T-cell (primary cell): ENCODE measurements around the gene AQP5. TPM values are rescaled to one million over a fixed set of nuclear protein-coding genes. Genes with fewer than 3 reads are reported as not detected.

Source experiments
- ATAC-seq, 4 experiments: fragments of 200-7000 bp in 3 of 4; fragments of 150-1000 bp in 1 of 4; cut with Tn5 transposase; replicated peaks in 1 of 4; 1 replicate in 3 of 4; 2 replicates in 1 of 4; pipeline ENCODE4 v1.10.0; 2021; ENCODE audit warnings: moderate library complexity in 3 of 4, mild to moderate bottlenecking in 2 of 4, moderate number of reproducible peaks in 1 of 4
- CTCF ChIA-PET, 2 donors: fragments of 300-600 bp; sonication (Branson Sonifier 250); formaldehyde crosslinking; loops; one replicate each; lab custom pipeline; 2022; ENCODE audit warnings: antibody characterized with exemption in 2 of 2; lab: Charles Lee
- POLR2A ChIA-PET, 2 donors: fragments of 300-600 bp; sonication (Branson Sonifier 250); formaldehyde crosslinking; loops; one replicate each; lab custom pipeline; 2022; ENCODE audit warnings: antibody characterized with exemption in 2 of 2; lab: Charles Lee
- DNase-seq, 35 experiments: peaks; one replicate each; pipeline versions ENCODE4 v3.0.0 to v3.0.0-alpha.2; 2013 to 2023
- H3K27ac ChIP-seq: one replicate; pipeline ENCODE4 v1.5.1; 2013; ENCODE audit warnings: low read length
- H3K27me3 ChIP-seq, 2 experiments: replicated peaks in 1 of 2; 1 replicate in 1 of 2; 2 replicates in 1 of 2; pipeline versions ENCODE4 v1.6.1 to v1.7.0; 2013; ENCODE audit warnings: low read length in 1 of 2, mixed read lengths in 1 of 2; ENCODE audit not compliant: control insufficient read depth in 2 of 2, insufficient read depth in 2 of 2; ENCODE audit errors: extremely low read depth in 1 of 2
- H3K36me3 ChIP-seq, 2 donors: 1 replicate in 1 of 2; 2 replicates in 1 of 2; pipeline versions ENCODE4 v1.6.1 to v1.7.0; 2013; ENCODE audit warnings: low read length in 1 of 2; ENCODE audit not compliant: control insufficient read depth in 2 of 2, insufficient read depth in 1 of 2; ENCODE audit errors: extremely low read depth in 1 of 2
- H3K4me1 ChIP-seq, 2 experiments: 1 replicate in 1 of 2; 2 replicates in 1 of 2; pipeline versions ENCODE4 v1.6.1 to v1.7.0; 2013; ENCODE audit warnings: low read length in 2 of 2, mixed read lengths in 1 of 2; ENCODE audit not compliant: insufficient read depth in 2 of 2, control insufficient read depth in 1 of 2; ENCODE audit errors: extremely low read depth in 1 of 2
- H3K4me3 ChIP-seq, 2 donors: 1 replicate in 1 of 2; 2 replicates in 1 of 2; pipeline versions ENCODE4 v1.5.1 to v1.7.0; 2013; ENCODE audit warnings: mild to moderate bottlenecking in 2 of 2, low read length in 1 of 2, moderate library complexity in 1 of 2; ENCODE audit not compliant: control insufficient read depth in 1 of 2; ENCODE audit errors: extremely low read depth in 1 of 2
- H3K9me3 ChIP-seq: 2 replicates; pipeline ENCODE4 v1.7.0; 2013
- H3K27ac Mint-ChIP-seq, 2 donors: one replicate each; pipeline ENCODE4 v1.8.0; 2020 to 2021; ENCODE audit warnings: mild to moderate bottlenecking in 2 of 2, mixed read lengths in 2 of 2
- H3K27me3 Mint-ChIP-seq, 2 donors: one replicate each; pipeline ENCODE4 v1.8.0; 2021 to 2022; ENCODE audit warnings: mixed read lengths in 2 of 2
- H3K36me3 Mint-ChIP-seq: one replicate; pipeline ENCODE4 v1.8.0; 2021; ENCODE audit warnings: mixed read lengths
- H3K4me1 Mint-ChIP-seq, 3 donors: one replicate each; pipeline ENCODE4 v1.8.0; 2020 to 2022; ENCODE audit warnings: mixed read lengths in 3 of 3, mild to moderate bottlenecking in 1 of 3
- H3K4me3 Mint-ChIP-seq, 3 donors: one replicate each; pipeline ENCODE4 v1.8.0; 2020 to 2022; ENCODE audit warnings: mild to moderate bottlenecking in 3 of 3, mixed read lengths in 3 of 3, moderate library complexity in 3 of 3
- H3K9me3 Mint-ChIP-seq, 3 donors: one replicate each; pipeline ENCODE4 v1.8.0; 2020 to 2022; ENCODE audit warnings: mixed read lengths in 3 of 3
- WGBS: methylation state at CpG from one replicate; pipeline ENCODE4 v1.1.5; 2013; ENCODE audit warnings: missing lambda C conversion rate; ENCODE audit not compliant: insufficient coverage; 5-methylcytosine and 5-hydroxymethylcytosine counted together
- total RNA-seq, 35 experiments: library from RNA in 6 of 35; stranded (reverse) in 6 of 35; fragments of 120-200 nt in 1 of 35; gene quantifications; one replicate each; pipeline versions ENCODE4 v1.2.1 to v1.2.4 and lab custom pipeline; 2013 to 2026

The AQP5 gene
- total RNA-seq, 5 donors from 2014 or later (not counting 1 experiment from before 2014, with no cell fraction given) = not detected

DNA sequence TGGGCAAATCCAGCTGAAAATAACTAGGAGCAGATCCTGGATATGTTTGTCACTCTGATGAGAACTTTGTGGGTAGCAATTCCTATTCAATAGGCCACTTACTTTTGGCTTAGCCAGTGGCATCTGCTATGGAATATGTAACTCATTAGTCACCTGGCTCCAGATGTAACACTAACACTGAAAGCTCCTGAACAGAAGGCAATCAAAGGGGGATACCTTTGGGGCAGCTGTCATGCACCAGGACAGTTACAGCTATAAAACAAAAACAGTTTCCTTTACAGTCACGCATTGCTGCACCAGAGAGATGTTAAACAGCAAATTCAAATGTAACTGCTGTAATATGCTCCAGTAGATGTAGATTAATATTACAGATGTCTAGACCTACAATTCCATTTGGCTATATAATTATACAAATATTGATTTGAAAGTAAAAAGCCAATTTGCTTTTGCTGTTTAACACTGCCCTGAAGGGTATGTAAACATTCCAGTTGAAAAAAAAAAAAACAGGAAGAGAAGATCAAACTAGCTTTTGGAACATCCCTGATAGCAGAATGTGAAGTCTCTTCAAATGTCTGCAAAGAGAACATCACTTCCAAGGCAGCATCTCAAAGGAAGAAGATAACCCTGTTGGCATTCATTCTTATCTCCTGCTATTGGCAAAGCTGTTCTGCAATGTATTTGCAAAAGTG, 45.2 kb downstream of the AQP5 start:
- DNase-seq = no peak
- ChIA-PET POLR2A (interaction anchor here in 1 of 2 donors (0.7 kb wide), 1 partner anchor 72 kb away, joined by 5 read pairs; no protein-coding TSS in a partner anchor), CTCF (interaction anchor here in 1 of 2 donors (1.1 kb wide), 1 partner anchor 10 kb away, joined by 3 read pairs; no protein-coding TSS in a partner anchor)
- ATAC-seq = no peak
- Mint-ChIP-seq H3K9me3 (no peaks in the 10 kb centered on the region), H3K4me3 (no peak overlapping the region), H3K36me3 (peaks cover 24% of the 10 kb centered on the region), H3K27ac (no peak overlapping the region), H3K4me1 (peaks cover 0 to 11% (median 0%) of the 10 kb centered on the region in 3 donors), H3K27me3 (no peaks in the 10 kb centered on the region)
- no peaks in the 10 kb centered on the region for H3K27me3 ChIP-seq
- no peak overlapping the region for H3K4me3 ChIP-seq
- WGBS = no CpG with 5 or more reads among the region's 1 CpG
- H3K27ac ChIP-seq = no peak overlapping the region
- peaks cover 0 to 7% of the 10 kb centered on the region in 2 donors for H3K36me3 ChIP-seq
- no peaks in the 10 kb centered on the region for H3K9me3 ChIP-seq
- H3K4me1 ChIP-seq = no peaks in the 10 kb centered on the region

DNA sequence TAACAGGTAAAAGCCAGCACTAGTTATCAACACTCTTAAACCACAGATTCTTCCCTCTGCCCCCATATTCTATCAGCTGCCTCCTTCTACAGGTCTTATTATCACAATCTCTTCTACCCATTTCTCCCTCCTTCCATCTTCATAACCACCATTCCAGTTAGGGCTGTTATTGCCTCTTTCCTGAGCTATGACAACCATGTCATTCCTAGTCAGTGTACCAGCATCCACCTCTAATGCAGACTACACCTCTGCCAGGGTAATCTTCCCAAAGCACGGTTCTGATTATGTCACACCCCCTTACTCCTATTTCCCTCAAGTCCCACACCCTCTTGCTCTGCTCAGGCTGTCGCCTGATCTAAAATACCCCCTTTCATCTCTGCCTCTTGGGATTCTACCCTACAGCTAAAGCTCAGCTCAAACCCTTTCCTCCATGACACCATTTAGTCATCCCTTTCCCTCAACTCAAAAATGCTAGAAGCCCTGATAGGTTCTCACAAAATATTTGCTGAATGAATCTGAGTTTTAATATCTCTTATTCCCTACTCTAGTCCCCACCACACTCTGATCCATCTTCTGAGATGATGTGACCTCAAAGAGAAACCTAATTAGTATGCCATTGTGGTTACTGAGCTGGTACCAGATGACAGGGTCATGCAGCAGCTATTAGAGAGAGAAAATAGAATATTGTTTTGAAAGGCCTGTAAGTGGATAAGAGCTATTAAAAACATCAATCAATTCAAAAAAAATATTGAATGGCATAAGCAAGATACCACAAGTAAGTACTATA, 51.9 kb downstream of the AQP5 start:
- H3K9me3 Mint-ChIP-seq = no peaks in the 10 kb centered on the region
- DNase-seq = no peak
- ATAC-seq = no peak
- H3K27me3 Mint-ChIP-seq = no peaks in the 10 kb centered on the region
- H3K4me1 Mint-ChIP-seq = peaks cover 0 to 7% (median 2%) of the 10 kb centered on the region in 3 donors
- ChIA-PET CTCF (interaction anchor here in 1 of 2 donors (0.6 to 1.2 kb wide), 4 partner anchors 9 to 54 kb away, joined by 3 to 4 read pairs (median 4); no protein-coding TSS in a partner anchor), POLR2A (no interaction called here)
- no peaks in the 10 kb centered on the region for H3K27me3 ChIP-seq
- no peaks in the 10 kb centered on the region for H3K4me1 ChIP-seq
- H3K27ac Mint-ChIP-seq = no peak overlapping the region
- H3K4me3 Mint-ChIP-seq = no peak overlapping the region
- H3K9me3 ChIP-seq = no peaks in the 10 kb centered on the region
- WGBS = 83% methylated on average over 2 of the region's 2 CpGs
- no peak overlapping the region for H3K27ac ChIP-seq
- no peak overlapping the region for H3K4me3 ChIP-seq
- H3K36me3 ChIP-seq = peaks cover 0 to 3% of the 10 kb centered on the region in 2 donors
- peaks cover 18% of the 10 kb centered on the region for H3K36me3 Mint-ChIP-seq

GRCh38 chr12:50014342-50014741, 52.7 kb downstream of the AQP5 start:
- Histone ChIP-seq H3K9me3 (no peaks in the 10 kb centered on the region), H3K27ac (no peak overlapping the region), H3K27me3 (no peaks in the 10 kb centered on the region), H3K36me3 (peaks cover 0 to 3% of the 10 kb centered on the region in 2 donors), H3K4me1 (no peaks in the 10 kb centered on the region), H3K4me3 (no peak overlapping the region)
- ChIA-PET CTCF (interaction anchor here in 1 of 2 donors (0.9 to 1.2 kb wide), 3 partner anchors 10 to 54 kb away, joined by 3 to 4 read pairs (median 3); no protein-coding TSS in a partner anchor), POLR2A (interaction anchor here in 1 of 2 donors (0.6 kb wide), 1 partner anchor 133 kb away, joined by 9 read pairs; no protein-coding TSS in a partner anchor)
- 90% methylated on average over 2 of the region's 3 CpGs for WGBS
- ATAC-seq (no peak), DNase-seq (no peak)
- Mint-ChIP-seq H3K9me3 (no peaks in the 10 kb centered on the region), H3K4me1 (peaks cover 0 to 7% (median 2%) of the 10 kb centered on the region in 3 donors), H3K27ac (peak overlapping the region in 1 of 2 donors; percentile 1), H3K4me3 (no peak overlapping the region), H3K36me3 (peaks cover 18% of the 10 kb centered on the region), H3K27me3 (no peaks in the 10 kb centered on the region)

Other genes starting within 250 kb of the AQP5 start
- 100 to 1,000 TPM; 333 to 426 (median 401) TPM for gene TMBIM6, start 220.3 kb upstream of the AQP5 start, total RNA-seq
- 10 to 100 TPM; 11.1 to 12.9 (median 12.6) TPM for gene NCKAP5L, start 133.5 kb upstream of the AQP5 start, total RNA-seq
- gene BCDIN3D, start 118.8 kb upstream of the AQP5 start, total RNA-seq = 10 to 100 TPM in 3 of 5 donors, 1 to 10 TPM in 2; 4.7 to 12.8 (median 12.3) TPM
- gene FAIM2, start 58.0 kb upstream of the AQP5 start, total RNA-seq = under 1 TPM in 2 of 5 donors, not detected in 3; 0.25 to 0.30 TPM
- gene AQP2, start 11.1 kb upstream of the AQP5 start, total RNA-seq = not detected
- gene AQP6, start 11.1 kb downstream of the AQP5 start, total RNA-seq = not detected
- 10 to 100 TPM in 3 of 5 donors, 1 to 10 TPM in 2; 5.5 to 14.8 (median 13.9) TPM for gene RACGAP1, start 63.6 kb downstream of the AQP5 start, total RNA-seq
- 1 to 10 TPM; 1.6 to 9.1 (median 5.1) TPM for gene ASIC1, start 95.7 kb downstream of the AQP5 start, total RNA-seq
- gene SMARCD1, start 123.5 kb downstream of the AQP5 start, total RNA-seq = 10 to 100 TPM; 71.8 to 79.8 (median 78.8) TPM
- 1 to 10 TPM in 1 of 5 donors, under 1 TPM in 4; 0.41 to 1.1 (median 0.86) TPM for gene GPD1, start 142.1 kb downstream of the AQP5 start, total RNA-seq
- 10 to 100 TPM; 38.0 to 49.9 (median 43.9) TPM for gene COX14, start 150.4 kb downstream of the AQP5 start, total RNA-seq
- gene CERS5, start 205.5 kb downstream of the AQP5 start, total RNA-seq = 10 to 100 TPM; 41.1 to 58.5 (median 46.2) TPM